GM12878 (cell line): ENCODE results near the gene LGALS1. TPM values are rescaled to one million over a fixed set of nuclear protein-coding genes. Genes with fewer than 3 reads are reported as not detected.

Experiments
- ATAC-seq: fragments of 200-7000 bp; cut with Tn5 transposase; 3 replicates; pipeline ENCODE4 v1.9.1; 2020; ENCODE audit warnings: mild to moderate bottlenecking, moderate library complexity
- BruUV-seq: library from RNA; stranded (reverse); fragments of 400-500 nt; replicated peaks from 2 replicates; lab custom pipeline; 2021; lab: Mats Ljungman, UMichigan
- CTCF ChIA-PET: fragments of 300-600 bp; sonication (Branson Sonifier 250); formaldehyde crosslinking; extraction: SDS; loops from one replicate; lab custom pipeline; 2021; ENCODE audit warnings: inconsistent platforms; lab: Yijun Ruan, JAX
- POLR2A ChIA-PET: fragments of 350-600 bp; formaldehyde crosslinking; extraction: SDS; loops from one replicate; lab custom pipeline; 2021; ENCODE audit warnings: inconsistent platforms; lab: Charles Lee
- RAD21 ChIA-PET: fragments of 300-600 bp; sonication (Branson Sonifier 250); formaldehyde crosslinking; loops from one replicate; lab custom pipeline; 2023; ENCODE audit warnings: antibody characterized with exemption; ENCODE audit not compliant: unreplicated experiment; lab: Charles Lee
- SMC1A ChIA-PET: fragments of 300-600 bp; sonication (Branson Sonifier 250); formaldehyde crosslinking; loops from one replicate; lab custom pipeline; 2023; ENCODE audit not compliant: unreplicated experiment, uncharacterized antibody; lab: Charles Lee
- DNase-seq: peaks from one replicate; pipeline ENCODE4 v3.0.0-alpha.2; 2011; ENCODE audit warnings: low read depth, low spot score
- FAIRE-seq: peaks from 3 replicates; lab custom pipeline; 2011; peaks lifted over from hg19 to GRCh38; lab: Jason Lieb, UNC
- H2AFZ ChIP-seq: 2 replicates; pipeline ENCODE4 v1.6.0; 2011; ENCODE audit warnings: low read depth, low read length, control low read depth; ENCODE audit not compliant: control insufficient read depth
- H3K27ac ChIP-seq: 2 replicates; pipeline ENCODE4 v1.5.1; 2011; ENCODE audit warnings: control low read depth; ENCODE audit not compliant: control insufficient read depth, insufficient read depth
- H3K27me3 ChIP-seq, 2 experiments: replicated peaks in 1 of 2; 2 replicates each; pipeline versions ENCODE4 v1.6.0 to v1.6.1; 2011; ENCODE audit warnings: low read length in 1 of 2; ENCODE audit not compliant: control insufficient read depth in 2 of 2, insufficient read depth in 2 of 2
- H3K36me3 ChIP-seq, 2 experiments: 2 replicates each; pipeline ENCODE4 v1.5.1; 2011; ENCODE audit warnings: low read length in 1 of 2; ENCODE audit not compliant: control insufficient read depth in 2 of 2, insufficient read depth in 2 of 2
- H3K4me1 ChIP-seq: 2 replicates; pipeline ENCODE4 v1.6.1; 2011; ENCODE audit warnings: mild to moderate bottlenecking, low read length, moderate library complexity, mixed read lengths; ENCODE audit not compliant: control insufficient read depth, insufficient read depth
- H3K4me2 ChIP-seq: 2 replicates; pipeline ENCODE4 v1.6.0; 2011; ENCODE audit warnings: control low read depth; ENCODE audit not compliant: control insufficient read depth, insufficient read depth
- H3K4me3 ChIP-seq: fragments of 200-600 bp; sonication (generic); 2 replicates; pipeline ENCODE4 v1.5.1; 2016
- H3K79me2 ChIP-seq: 2 replicates; pipeline ENCODE4 v1.6.0; 2011; ENCODE audit warnings: low read length; ENCODE audit not compliant: control insufficient read depth, insufficient read depth
- H3K9ac ChIP-seq: 2 replicates; pipeline ENCODE4 v1.8.0; 2011; ENCODE audit warnings: low read length, control low read depth, mixed read lengths; ENCODE audit not compliant: control insufficient read depth, insufficient read depth
- H3K9me3 ChIP-seq: replicated peaks from 3 replicates; pipeline ENCODE4 v1.5.1; 2011; ENCODE audit warnings: mild to moderate bottlenecking, low read length; ENCODE audit not compliant: control insufficient read depth, insufficient read depth
- H4K20me1 ChIP-seq: 2 replicates; pipeline ENCODE4 v1.6.0; 2011; ENCODE audit not compliant: control insufficient read depth, insufficient read depth
- ASH2L ChIP-seq: fragments of 300-600, 200-600 bp; sonication (generic); IDR thresholded peaks from 2 replicates; pipeline ENCODE4 v1.6.1; 2017; ENCODE audit warnings: low read depth, mild to moderate bottlenecking, borderline replicate concordance
- ATF7 ChIP-seq: fragments of 450-650 bp; IDR thresholded peaks from 2 replicates; pipeline ENCODE4 v1.6.1; 2016; ENCODE audit warnings: low read depth, mild to moderate bottlenecking
- CHD4 ChIP-seq: fragments of 200-600 bp; sonication (generic); IDR thresholded peaks from 2 replicates; pipeline ENCODE4 v1.6.1; 2016; ENCODE audit warnings: mild to moderate bottlenecking
- ESRRA ChIP-seq: IDR thresholded peaks from 2 replicates; pipeline ENCODE4 v1.6.1; 2012; ENCODE audit warnings: mild to moderate bottlenecking, low read length, improper control_type of control experiment
- KAT2A ChIP-seq: conservative IDR thresholded peaks from 2 replicates; pipeline ENCODE4 v1.6.1; 2011; ENCODE audit warnings: low read depth, low read length; ENCODE audit not compliant: control insufficient read depth
- KDM1A ChIP-seq: fragments of 200-600 bp; sonication (generic); IDR thresholded peaks from 2 replicates; pipeline ENCODE4 v1.6.1; 2016; ENCODE audit warnings: borderline replicate concordance
- NFIC ChIP-seq: IDR thresholded peaks from 2 replicates; pipeline ENCODE4 v1.6.1; 2012; ENCODE audit warnings: low read depth, mild to moderate bottlenecking, inconsistent platforms, low read length, moderate library complexity
- SMAD1 ChIP-seq: fragments of 450-650 bp; IDR thresholded peaks from 2 replicates; pipeline ENCODE4 v1.6.1; 2018; ENCODE audit warnings: mild to moderate bottlenecking, low read depth; ENCODE audit not compliant: partially characterized antibody
- SRF ChIP-seq, 2 experiments: IDR thresholded peaks; 2 replicates each; pipeline ENCODE4 v1.6.1; 2011; ENCODE audit warnings: low read depth in 2 of 2, low read length in 2 of 2, mild to moderate bottlenecking in 1 of 2, moderate library complexity in 1 of 2
- TARDBP ChIP-seq: IDR thresholded peaks from 2 replicates; pipeline ENCODE4 v1.6.1; 2016; ENCODE audit warnings: borderline replicate concordance
- TCF7 ChIP-seq: IDR thresholded peaks from 2 replicates; pipeline ENCODE4 v1.6.1; 2014; ENCODE audit warnings: antibody characterized with exemption, borderline replicate concordance
- ZBED1 ChIP-seq: IDR thresholded peaks from 2 replicates; pipeline ENCODE4 v1.6.1; 2016; ENCODE audit warnings: borderline replicate concordance
- ZNF384 ChIP-seq: IDR thresholded peaks from 2 replicates; pipeline ENCODE4 v1.6.1; 2012; ENCODE audit warnings: low read depth, mild to moderate bottlenecking, low read length, improper control_type of control experiment, borderline replicate concordance
- WGBS: methylation state at CpG from one replicate; pipeline ENCODE4 v1.1.6; 2016; ENCODE audit warnings: low lambda C conversion rate; ENCODE audit not compliant: insufficient replicate concordance, insufficient coverage; ENCODE audit errors: missing lambda C conversion rate; 5-methylcytosine and 5-hydroxymethylcytosine counted together
- in situ Hi-C: fragments of 300-500 bp; cut with MboI; formaldehyde crosslinking; loops from 9 replicates; pipeline ENCODE4 v1.14.3; 2018; ENCODE audit warnings: mixed read lengths
- intact Hi-C: fragments of 100-400 bp; cut with micrococcal nuclease; formaldehyde crosslinking; loops from one replicate; pipeline ENCODE4 v1.14.2; 2022; ENCODE audit not compliant: unreplicated experiment
- polyA plus RNA-seq, 11 experiments: library from polyadenylated mRNA; depleted of rRNA in 4 of 11; unstranded in 6 of 11; stranded (reverse) in 5 of 11; fragments of >200 nt; fragmentation: Nextera tagmentation in 4 of 11; fragmentation: Illumina TruSeq in 1 of 11; extraction: Ambion mirVana in 4 of 11; extraction: Trizol in 1 of 11; gene quantifications; 1 replicate in 1 of 11; 2 replicates in 10 of 11; pipeline versions ENCODE4 v1.2.1 to v1.2.3, GENCODE V29; 2011 to 2016; ENCODE audit warnings: inconsistent platforms in 2 of 11, missing spikeins in 2 of 11, low read depth in 1 of 11
- total RNA-seq, 4 experiments: library from RNA; depleted of rRNA in 3 of 4; stranded (reverse); fragments of >200 nt in 3 of 4; fragmentation: Illumina TruSeq in 1 of 4; extraction: Trizol in 1 of 4; gene quantifications; 2 replicates each; pipeline versions ENCODE4 v1.2.1 to v1.2.3, GENCODE V29; 2013 to 2021
- TF ChIP-seq, protein P1 (sequence below): fragments of 450-650 bp; IDR thresholded peaks from 2 replicates; pipeline ENCODE4 v1.6.1; 2016; ENCODE audit warnings: mild to moderate bottlenecking
- TF ChIP-seq, protein P2 (sequence below): IDR thresholded peaks from 2 replicates; pipeline ENCODE4 v1.6.1; 2012; ENCODE audit warnings: mild to moderate bottlenecking, low read depth, low read length
- TF ChIP-seq, protein P3 (sequence below): IDR thresholded peaks from 2 replicates; pipeline ENCODE4 v1.6.1; 2011; ENCODE audit warnings: borderline replicate concordance, low read depth, mild to moderate bottlenecking, moderate library complexity, low read length; ENCODE audit not compliant: insufficient read depth, poor library complexity, severe bottlenecking
- TF ChIP-seq, protein P4 (sequence below): IDR thresholded peaks from 2 replicates; pipeline ENCODE4 v1.6.1; 2011; ENCODE audit warnings: low read depth, low read length, improper control_type of control experiment, borderline replicate concordance
- TF ChIP-seq, protein P5 (sequence below): fragments of 450-650 bp; IDR thresholded peaks from 2 replicates; pipeline ENCODE4 v1.6.1; 2017; ENCODE audit warnings: low read depth, mild to moderate bottlenecking, moderate library complexity

LGALS1 gene
- total and polyA plus RNA-seq, 10 of the 15 experiments (the other 5 are each of a cell fraction or from before 2014, with no cell fraction given) = 312 to 1,889 (median 706) TPM

DNA sequence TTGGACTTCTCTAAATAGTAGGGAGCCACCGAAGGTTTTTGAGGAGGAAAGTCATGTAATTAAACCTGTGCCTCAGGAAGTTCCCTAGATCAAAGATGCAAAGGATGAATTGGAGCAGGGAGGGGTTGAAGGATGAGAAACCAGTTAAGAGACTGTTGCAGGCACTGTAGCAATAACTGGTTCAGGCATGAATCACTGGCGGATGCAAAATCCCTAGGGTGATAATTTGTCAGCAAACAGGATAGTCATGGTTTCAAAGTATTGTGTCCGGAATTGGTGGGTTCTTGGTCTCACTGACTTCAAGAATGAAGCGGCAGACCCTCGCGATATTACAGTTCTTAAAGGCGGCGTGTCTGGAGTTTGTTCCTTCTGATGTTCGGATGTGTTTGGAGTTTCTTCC lies 41.3 kb downstream of the LGALS1 start:
- RAD21 ChIA-PET = no interaction called here
- SMC1A ChIA-PET = no interaction called here
- no peak overlapping the region for H2AFZ ChIP-seq
- CTCF ChIA-PET = no interaction called here
- H3K27me3 ChIP-seq = no peaks in the 10 kb centered on the region
- H3K4me2 ChIP-seq = no peak overlapping the region
- no peaks in the 10 kb centered on the region for H3K4me1 ChIP-seq
- ATAC-seq (no peak), DNase-seq (no peak), FAIRE-seq (no peak)
- BruUV-seq = no TSS peak
- H3K79me2 ChIP-seq = no peaks in the 10 kb centered on the region
- in situ Hi-C loops = no loop called here
- no peak overlapping the region for H3K27ac ChIP-seq
- no peak overlapping the region for H3K4me3 ChIP-seq
- 98% methylated on average over 9 of the region's 9 CpGs for WGBS
- POLR2A ChIA-PET = no interaction called here
- H3K9ac ChIP-seq = no peak overlapping the region
- no peaks in the 10 kb centered on the region for H3K36me3 ChIP-seq
- intact Hi-C loops = no loop called here
- H3K9me3 ChIP-seq = no peaks in the 10 kb centered on the region
- no peaks in the 10 kb centered on the region for H4K20me1 ChIP-seq
- no peak for TF ChIP-seq ATF7
- TF ChIP-seq, protein P1, sequence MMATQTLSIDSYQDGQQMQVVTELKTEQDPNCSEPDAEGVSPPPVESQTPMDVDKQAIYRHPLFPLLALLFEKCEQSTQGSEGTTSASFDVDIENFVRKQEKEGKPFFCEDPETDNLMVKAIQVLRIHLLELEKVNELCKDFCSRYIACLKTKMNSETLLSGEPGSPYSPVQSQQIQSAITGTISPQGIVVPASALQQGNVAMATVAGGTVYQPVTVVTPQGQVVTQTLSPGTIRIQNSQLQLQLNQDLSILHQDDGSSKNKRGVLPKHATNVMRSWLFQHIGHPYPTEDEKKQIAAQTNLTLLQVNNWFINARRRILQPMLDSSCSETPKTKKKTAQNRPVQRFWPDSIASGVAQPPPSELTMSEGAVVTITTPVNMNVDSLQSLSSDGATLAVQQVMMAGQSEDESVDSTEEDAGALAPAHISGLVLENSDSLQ = no peak
- TF ChIP-seq KAT2A = no peak
- TF ChIP-seq NFIC = no peak
- no peak for TF ChIP-seq ZBED1
- no peak for TF ChIP-seq ESRRA
- no peak for TF ChIP-seq TARDBP
- TF ChIP-seq, protein P2, sequence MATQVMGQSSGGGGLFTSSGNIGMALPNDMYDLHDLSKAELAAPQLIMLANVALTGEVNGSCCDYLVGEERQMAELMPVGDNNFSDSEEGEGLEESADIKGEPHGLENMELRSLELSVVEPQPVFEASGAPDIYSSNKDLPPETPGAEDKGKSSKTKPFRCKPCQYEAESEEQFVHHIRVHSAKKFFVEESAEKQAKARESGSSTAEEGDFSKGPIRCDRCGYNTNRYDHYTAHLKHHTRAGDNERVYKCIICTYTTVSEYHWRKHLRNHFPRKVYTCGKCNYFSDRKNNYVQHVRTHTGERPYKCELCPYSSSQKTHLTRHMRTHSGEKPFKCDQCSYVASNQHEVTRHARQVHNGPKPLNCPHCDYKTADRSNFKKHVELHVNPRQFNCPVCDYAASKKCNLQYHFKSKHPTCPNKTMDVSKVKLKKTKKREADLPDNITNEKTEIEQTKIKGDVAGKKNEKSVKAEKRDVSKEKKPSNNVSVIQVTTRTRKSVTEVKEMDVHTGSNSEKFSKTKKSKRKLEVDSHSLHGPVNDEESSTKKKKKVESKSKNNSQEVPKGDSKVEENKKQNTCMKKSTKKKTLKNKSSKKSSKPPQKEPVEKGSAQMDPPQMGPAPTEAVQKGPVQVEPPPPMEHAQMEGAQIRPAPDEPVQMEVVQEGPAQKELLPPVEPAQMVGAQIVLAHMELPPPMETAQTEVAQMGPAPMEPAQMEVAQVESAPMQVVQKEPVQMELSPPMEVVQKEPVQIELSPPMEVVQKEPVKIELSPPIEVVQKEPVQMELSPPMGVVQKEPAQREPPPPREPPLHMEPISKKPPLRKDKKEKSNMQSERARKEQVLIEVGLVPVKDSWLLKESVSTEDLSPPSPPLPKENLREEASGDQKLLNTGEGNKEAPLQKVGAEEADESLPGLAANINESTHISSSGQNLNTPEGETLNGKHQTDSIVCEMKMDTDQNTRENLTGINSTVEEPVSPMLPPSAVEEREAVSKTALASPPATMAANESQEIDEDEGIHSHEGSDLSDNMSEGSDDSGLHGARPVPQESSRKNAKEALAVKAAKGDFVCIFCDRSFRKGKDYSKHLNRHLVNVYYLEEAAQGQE = no peak
- TF ChIP-seq ZNF384 = no peak
- TF ChIP-seq TCF7 = no peak
- no peak for TF ChIP-seq SMAD1
- TF ChIP-seq KDM1A = no peak
- no peak for TF ChIP-seq SRF (IDR thresholded peaks at IDR 0.05; ENCODE audit: low read depth in 2 of 2, low read length in 2 of 2)
- TF ChIP-seq, protein P3, sequence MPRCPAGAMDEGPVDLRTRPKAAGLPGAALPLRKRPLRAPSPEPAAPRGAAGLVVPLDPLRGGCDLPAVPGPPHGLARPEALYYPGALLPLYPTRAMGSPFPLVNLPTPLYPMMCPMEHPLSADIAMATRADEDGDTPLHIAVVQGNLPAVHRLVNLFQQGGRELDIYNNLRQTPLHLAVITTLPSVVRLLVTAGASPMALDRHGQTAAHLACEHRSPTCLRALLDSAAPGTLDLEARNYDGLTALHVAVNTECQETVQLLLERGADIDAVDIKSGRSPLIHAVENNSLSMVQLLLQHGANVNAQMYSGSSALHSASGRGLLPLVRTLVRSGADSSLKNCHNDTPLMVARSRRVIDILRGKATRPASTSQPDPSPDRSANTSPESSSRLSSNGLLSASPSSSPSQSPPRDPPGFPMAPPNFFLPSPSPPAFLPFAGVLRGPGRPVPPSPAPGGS = no peak
- TF ChIP-seq, protein P4, sequence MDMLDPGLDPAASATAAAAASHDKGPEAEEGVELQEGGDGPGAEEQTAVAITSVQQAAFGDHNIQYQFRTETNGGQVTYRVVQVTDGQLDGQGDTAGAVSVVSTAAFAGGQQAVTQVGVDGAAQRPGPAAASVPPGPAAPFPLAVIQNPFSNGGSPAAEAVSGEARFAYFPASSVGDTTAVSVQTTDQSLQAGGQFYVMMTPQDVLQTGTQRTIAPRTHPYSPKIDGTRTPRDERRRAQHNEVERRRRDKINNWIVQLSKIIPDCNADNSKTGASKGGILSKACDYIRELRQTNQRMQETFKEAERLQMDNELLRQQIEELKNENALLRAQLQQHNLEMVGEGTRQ = no peak
- TF ChIP-seq, protein P5, sequence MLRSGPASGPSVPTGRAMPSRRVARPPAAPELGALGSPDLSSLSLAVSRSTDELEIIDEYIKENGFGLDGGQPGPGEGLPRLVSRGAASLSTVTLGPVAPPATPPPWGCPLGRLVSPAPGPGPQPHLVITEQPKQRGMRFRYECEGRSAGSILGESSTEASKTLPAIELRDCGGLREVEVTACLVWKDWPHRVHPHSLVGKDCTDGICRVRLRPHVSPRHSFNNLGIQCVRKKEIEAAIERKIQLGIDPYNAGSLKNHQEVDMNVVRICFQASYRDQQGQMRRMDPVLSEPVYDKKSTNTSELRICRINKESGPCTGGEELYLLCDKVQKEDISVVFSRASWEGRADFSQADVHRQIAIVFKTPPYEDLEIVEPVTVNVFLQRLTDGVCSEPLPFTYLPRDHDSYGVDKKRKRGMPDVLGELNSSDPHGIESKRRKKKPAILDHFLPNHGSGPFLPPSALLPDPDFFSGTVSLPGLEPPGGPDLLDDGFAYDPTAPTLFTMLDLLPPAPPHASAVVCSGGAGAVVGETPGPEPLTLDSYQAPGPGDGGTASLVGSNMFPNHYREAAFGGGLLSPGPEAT = no peak
- TF ChIP-seq ASH2L = no peak
- TF ChIP-seq CHD4 = no peak
